ENCODE data around the gene KMT2A.
"Not testable (repeated sequence)": the region's sequence is repeated elsewhere in the genome, so short reads cannot be mapped to it uniquely, and the experiment has no call there.

Gene KMT2A

DNA sequence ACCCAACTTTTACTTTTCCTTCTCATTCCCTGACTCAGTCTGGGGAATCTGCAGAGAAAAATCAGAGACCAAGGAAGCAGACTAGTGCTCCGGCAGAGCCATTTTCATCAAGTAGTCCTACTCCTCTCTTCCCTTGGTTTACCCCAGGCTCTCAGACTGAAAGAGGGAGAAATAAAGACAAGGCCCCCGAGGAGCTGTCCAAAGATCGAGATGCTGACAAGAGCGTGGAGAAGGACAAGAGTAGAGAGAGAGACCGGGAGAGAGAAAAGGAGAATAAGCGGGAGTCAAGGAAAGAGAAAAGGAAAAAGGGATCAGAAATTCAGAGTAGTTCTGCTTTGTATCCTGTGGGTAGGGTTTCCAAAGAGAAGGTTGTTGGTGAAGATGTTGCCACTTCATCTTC, 37.2 kb downstream of the KMT2A start:
- in situ Hi-C loops (cut with MboI; ENCODE audit: low pct_unique_long_range_greater_than_20kb, low sequenced_read_pairs): no loop called here
- no peak for DNase-seq

DNA sequence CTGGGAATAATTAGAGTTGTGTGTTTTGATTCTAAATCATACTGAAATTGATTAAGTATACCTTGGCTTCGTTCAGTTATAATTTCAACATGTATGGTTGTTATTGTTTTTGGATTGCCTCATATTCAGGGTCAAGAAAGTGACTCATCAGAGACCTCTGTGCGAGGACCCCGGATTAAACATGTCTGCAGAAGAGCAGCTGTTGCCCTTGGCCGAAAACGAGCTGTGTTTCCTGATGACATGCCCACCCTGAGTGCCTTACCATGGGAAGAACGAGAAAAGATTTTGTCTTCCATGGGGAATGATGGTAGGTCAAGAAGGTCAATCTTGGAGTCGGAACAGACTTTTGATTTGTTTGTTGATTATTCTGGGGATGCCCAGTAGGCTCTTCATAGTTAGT, 40.4 kb downstream of the KMT2A start:
- no peak for DNase-seq
- in situ Hi-C loops (cut with MboI; ENCODE audit: low pct_unique_long_range_greater_than_20kb, low sequenced_read_pairs): no loop called here

DNA sequence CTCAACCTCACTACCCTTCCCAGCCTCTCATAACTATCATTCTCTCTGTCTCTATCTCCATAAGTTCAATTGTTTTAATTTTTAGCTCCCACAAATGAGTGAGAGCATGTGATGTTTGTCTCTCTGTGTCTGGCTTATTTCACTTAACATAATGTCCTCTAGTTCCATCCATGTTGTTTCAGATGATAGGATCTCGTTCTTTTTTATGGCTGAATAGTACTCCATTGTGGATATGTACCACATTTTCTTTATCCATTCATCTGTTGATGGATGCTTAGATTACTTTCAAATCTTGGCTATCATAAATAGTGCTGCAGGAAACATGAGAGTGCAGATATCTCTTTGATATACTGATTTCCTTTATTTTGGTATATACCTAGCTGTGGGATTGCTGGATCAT, 44.9 kb downstream of the KMT2A start:
- DNase-seq; in situ Hi-C loops (cut with MboI; ENCODE audit: low pct_unique_long_range_greater_than_20kb, low sequenced_read_pairs): not testable (repeated sequence)

DNA sequence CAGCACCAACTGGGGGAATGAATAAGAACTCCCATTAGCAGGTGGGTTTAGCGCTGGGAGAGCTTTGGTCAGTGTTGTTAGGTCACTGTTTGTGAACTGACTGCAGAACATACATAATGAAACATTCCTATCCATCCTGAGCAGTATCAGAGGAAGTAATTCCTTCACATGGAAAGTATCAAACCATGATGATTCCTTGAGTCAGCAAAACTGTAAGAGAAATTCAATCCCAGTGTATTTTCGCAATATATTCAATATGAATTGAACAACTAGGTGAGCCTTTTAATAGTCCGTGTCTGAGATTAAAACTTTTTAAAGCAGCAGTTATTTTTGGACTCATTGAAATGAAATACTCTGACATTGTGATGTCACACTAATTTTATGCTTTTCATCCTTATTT, 48.1 kb downstream of the KMT2A start:
- no peak for DNase-seq
- in situ Hi-C loops (cut with MboI; ENCODE audit: low pct_unique_long_range_greater_than_20kb, low sequenced_read_pairs): no loop called here

DNA sequence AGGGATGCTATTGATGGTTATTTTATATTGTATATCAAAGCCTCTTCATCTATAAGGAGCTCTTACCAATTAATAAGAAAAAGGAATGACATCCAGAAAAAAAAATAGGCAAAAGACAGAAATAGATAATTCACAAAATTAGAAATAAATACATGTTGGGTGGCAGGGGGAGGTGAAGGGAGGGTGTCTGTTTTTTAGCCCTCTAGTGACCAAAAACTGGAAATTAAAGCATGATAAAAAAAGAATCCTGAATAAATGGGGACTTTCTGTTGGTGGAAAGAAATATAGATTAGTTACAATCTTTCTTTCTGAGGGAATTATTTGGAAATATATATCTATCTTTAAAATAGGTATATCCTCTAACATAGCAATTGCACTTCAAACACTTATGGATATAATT, 49.0 kb downstream of the KMT2A start:
- in situ Hi-C loops (cut with MboI; ENCODE audit: low pct_unique_long_range_greater_than_20kb, low sequenced_read_pairs): no loop called here

DNA sequence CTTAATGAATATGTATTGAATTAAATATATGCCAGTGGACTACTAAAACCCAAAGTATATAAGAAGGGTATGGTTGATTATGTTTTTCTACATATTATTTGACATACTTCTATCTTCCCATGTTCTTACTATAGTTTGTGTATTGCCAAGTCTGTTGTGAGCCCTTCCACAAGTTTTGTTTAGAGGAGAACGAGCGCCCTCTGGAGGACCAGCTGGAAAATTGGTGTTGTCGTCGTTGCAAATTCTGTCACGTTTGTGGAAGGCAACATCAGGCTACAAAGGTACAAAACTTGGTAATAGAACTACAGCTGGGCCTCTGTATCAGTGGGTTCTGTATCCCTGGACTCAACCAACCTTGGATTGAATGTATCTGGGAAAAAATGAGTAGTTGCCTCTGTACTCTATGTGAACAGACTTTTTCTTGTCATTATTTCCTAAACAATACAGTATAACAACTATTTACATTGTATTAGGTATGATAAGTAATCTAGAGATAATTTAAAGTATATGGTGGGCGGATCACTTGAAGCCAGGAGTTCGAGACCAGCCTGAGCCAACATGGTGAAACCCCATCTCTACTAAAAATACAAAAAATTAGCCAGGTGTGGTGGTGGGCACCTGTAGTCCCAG, 52.3 kb downstream of the KMT2A start:
- peak; percentile 80 for DNase-seq
- in situ Hi-C loops (cut with MboI; ENCODE audit: low pct_unique_long_range_greater_than_20kb, low sequenced_read_pairs): no loop called here

More for the DNA sequence above, 49.0 kb downstream of the KMT2A start:
- DNase-seq: peak; percentile 11

DNA sequence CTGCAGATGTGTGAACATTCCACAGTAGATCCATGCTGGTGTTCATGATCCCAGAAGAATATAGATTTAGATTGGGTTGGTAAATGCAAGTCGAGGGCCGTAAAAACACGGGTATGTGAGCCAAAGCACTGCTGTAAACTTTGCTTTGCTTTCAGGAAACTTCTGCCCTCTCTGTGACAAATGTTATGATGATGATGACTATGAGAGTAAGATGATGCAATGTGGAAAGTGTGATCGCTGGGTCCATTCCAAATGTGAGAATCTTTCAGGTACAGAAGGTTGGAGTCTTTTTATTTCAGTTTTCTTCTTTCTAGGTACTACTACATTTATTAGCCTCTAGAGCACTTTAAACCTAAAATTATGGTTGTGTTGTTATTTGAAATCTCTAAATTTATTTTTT, 54.7 kb downstream of the KMT2A start:
- in situ Hi-C loops (cut with MboI; ENCODE audit: low pct_unique_long_range_greater_than_20kb, low sequenced_read_pairs): no loop called here
- no peak for DNase-seq

DNA sequence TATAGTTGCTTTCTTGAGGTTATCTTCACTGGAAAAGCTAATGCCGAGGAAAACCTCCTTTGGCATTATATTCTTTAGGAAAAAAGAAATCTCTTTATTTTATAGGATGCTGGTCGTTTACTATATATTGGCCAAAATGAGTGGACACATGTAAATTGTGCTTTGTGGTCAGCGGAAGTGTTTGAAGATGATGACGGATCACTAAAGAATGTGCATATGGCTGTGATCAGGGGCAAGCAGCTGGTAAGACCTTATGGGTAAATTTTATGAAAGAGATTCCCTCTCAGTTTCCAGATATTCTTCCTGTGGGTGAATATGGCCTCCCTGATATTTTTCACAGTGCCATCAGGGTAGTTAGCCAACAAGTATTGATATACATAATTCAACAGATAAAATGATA, 61.5 kb downstream of the KMT2A start:
- no peak for DNase-seq
- in situ Hi-C loops (cut with MboI; ENCODE audit: low pct_unique_long_range_greater_than_20kb, low sequenced_read_pairs): no loop called here

DNA sequence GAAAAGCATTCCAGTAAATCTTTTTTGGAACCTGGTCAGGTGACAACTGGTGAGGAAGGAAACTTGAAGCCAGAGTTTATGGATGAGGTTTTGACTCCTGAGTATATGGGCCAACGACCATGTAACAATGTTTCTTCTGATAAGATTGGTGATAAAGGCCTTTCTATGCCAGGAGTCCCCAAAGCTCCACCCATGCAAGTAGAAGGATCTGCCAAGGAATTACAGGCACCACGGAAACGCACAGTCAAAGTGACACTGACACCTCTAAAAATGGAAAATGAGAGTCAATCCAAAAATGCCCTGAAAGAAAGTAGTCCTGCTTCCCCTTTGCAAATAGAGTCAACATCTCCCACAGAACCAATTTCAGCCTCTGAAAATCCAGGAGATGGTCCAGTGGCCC, 66.9 kb downstream of the KMT2A start:
- in situ Hi-C loops (cut with MboI; ENCODE audit: low pct_unique_long_range_greater_than_20kb, low sequenced_read_pairs): no loop called here

DNA sequence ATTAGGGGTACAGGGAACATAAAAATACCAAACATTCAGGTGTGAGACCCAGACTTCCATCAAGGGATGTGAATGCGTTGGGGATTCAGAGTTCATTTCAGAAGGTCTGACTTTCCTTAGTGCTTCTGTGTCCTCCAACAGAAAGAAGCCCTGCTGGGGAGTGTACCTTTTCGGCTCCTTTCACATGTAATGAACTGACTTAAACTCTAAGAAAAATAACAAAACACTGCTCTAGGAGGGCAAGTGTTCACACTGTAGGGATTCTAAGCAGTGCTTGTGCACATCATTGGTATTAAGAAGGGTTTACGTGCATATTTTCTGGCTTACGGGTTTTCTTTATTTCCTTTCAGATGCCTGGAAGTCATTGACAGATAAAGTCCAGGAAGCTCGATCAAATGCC, 75.3 kb downstream of the KMT2A start:
- in situ Hi-C loops (cut with MboI; ENCODE audit: low pct_unique_long_range_greater_than_20kb, low sequenced_read_pairs): no loop called here
- DNase-seq: no peak

More for the DNA sequence above, 66.9 kb downstream of the KMT2A start:
- no peak for DNase-seq

DNA sequence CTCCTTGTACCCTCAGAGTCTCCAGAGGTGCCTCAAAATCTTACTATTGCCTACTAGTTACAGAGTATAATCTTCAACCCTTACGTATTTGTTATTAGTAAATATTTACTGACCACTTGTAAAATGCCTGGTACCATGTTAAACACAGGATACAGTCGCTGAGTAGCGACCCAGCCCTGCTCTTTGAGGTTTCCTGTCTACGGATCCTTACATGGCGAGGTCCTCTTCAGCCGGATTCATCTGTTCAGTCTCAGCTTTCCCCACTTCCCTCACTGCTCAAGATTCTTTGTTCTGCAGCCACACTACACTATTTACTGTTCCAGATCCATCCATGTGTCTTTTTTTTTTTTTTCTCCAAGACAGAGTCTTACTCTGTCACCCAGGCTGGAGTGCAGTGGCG, 77.8 kb downstream of the KMT2A start:
- in situ Hi-C loops (cut with MboI; ENCODE audit: low pct_unique_long_range_greater_than_20kb, low sequenced_read_pairs): no loop called here
- no peak for DNase-seq

DNA sequence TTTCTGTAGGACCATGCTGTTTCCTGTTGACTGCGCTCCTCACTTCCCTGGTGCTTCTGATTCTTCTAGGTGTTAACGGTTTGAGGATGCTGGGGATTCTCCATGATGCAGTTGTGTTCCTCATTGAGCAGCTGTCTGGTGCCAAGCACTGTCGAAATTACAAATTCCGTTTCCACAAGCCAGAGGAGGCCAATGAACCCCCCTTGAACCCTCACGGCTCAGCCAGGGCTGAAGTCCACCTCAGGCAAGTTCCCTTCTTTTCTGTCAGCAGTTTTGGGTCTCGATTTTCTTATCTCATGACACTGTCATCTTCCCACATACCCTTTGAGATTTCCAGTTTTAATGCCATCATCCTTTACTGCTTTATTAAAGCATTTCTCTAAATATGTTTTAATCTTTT, 83.3 kb downstream of the KMT2A start:
- no peak for DNase-seq
- in situ Hi-C loops (cut with MboI; ENCODE audit: low pct_unique_long_range_greater_than_20kb, low sequenced_read_pairs): no loop called here

DNA sequence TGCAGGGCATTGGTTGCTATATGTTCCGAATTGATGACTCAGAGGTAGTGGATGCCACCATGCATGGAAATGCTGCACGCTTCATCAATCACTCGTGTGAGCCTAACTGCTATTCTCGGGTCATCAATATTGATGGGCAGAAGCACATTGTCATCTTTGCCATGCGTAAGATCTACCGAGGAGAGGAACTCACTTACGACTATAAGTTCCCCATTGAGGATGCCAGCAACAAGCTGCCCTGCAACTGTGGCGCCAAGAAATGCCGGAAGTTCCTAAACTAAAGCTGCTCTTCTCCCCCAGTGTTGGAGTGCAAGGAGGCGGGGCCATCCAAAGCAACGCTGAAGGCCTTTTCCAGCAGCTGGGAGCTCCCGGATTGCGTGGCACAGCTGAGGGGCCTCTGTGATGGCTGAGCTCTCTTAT, 85.6 kb downstream of the KMT2A start:
- no peak for DNase-seq
- in situ Hi-C loops (cut with MboI; ENCODE audit: low pct_unique_long_range_greater_than_20kb, low sequenced_read_pairs): no loop called here

DNA sequence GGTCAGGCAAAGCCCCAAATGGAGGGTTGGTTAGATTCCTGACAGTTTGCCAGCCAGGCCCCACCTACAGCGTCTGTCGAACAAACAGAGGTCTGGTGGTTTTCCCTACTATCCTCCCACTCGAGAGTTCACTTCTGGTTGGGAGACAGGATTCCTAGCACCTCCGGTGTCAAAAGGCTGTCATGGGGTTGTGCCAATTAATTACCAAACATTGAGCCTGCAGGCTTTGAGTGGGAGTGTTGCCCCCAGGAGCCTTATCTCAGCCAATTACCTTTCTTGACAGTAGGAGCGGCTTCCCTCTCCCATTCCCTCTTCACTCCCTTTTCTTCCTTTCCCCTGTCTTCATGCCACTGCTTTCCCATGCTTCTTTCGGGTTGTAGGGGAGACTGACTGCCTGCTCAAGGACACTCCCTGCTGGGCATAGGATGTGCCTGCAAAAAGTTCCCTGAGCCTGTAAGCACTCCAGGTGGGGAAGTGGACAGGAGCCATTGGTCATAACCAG, 86.3 kb downstream of the KMT2A start:
- in situ Hi-C loops (cut with MboI; ENCODE audit: low pct_unique_long_range_greater_than_20kb, low sequenced_read_pairs): no loop called here
- DNase-seq: peak; percentile 30

DNA sequence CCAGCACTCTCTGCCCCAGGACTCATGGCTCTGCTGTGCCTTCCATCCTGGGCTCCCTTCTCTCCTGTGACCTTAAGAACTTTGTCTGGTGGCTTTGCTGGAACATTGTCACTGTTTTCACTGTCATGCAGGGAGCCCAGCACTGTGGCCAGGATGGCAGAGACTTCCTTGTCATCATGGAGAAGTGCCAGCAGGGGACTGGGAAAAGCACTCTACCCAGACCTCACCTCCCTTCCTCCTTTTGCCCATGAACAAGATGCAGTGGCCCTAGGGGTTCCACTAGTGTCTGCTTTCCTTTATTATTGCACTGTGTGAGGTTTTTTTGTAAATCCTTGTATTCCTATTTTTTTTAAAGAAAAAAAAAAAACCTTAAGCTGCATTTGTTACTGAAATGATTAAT, 88.1 kb downstream of the KMT2A start:
- DNase-seq: no peak
- in situ Hi-C loops (cut with MboI; ENCODE audit: low pct_unique_long_range_greater_than_20kb, low sequenced_read_pairs): no loop called here

DNA sequence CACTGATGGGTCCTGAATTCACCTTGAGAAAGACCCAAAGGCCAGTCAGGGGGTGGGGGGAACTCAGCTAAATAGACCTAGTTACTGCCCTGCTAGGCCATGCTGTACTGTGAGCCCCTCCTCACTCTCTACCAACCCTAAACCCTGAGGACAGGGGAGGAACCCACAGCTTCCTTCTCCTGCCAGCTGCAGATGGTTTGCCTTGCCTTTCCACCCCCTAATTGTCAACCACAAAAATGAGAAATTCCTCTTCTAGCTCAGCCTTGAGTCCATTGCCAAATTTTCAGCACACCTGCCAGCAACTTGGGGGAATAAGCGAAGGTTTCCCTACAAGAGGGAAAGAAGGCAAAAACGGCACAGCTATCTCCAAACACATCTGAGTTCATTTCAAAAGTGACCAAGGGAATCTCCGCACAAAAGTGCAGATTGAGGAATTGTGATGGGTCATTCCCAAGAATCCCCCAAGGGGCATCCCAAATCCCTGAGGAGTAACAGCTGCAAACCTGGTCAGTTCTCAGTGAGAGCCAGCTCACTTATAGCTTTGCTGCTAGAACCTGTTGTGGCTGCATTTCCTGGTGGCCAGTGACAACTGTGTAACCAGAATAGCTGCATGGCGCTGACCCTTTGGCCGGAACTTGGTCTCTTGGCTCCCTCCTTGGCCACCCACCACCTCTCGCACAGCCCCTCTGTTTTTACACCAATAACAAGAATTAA, 88.6 kb downstream of the KMT2A start:
- in situ Hi-C loops (cut with MboI; ENCODE audit: low pct_unique_long_range_greater_than_20kb, low sequenced_read_pairs): no loop called here

DNA sequence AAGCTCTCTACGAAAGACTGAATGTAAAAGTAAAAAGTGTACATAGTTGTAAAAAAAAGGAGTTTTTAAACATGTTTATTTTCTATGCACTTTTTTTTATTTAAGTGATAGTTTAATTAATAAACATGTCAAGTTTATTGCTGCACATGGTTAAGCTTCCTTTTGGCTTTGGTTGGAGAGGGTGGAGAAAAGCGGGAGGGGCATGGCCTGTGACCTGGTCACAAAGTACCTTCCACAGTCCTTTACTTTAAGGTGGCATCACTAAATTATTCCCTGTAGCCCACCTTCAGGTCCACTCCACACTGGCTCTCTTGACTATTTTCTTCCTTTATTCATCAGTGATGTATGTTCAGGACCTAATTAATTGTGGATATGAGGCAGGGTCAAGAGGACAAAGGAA, 90.4 kb downstream of the KMT2A start:
- in situ Hi-C loops (cut with MboI; ENCODE audit: low pct_unique_long_range_greater_than_20kb, low sequenced_read_pairs): no loop called here

More for the DNA sequence above, 88.6 kb downstream of the KMT2A start:
- peak; percentile 79 for DNase-seq

DNA sequence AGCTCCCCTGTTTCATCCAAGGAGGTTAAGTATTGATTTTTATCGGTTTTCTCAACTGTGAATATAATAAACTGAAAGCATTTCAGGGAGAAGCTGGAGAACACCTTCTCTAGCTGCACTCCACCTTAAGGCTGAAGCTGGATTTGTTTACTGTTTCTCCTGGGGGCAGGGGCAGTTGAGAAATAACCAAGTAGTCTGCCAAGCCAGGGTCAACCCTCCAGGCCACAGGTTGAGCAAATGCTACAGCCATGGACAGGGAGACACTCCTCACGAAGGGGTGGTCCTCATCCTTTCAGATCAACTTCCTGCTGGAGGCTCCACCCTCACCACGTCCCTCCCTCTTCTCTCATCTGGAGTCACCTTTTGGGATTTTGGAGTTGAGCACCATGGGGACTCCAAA, 90.8 kb downstream of the KMT2A start, which contains the start of gene TTC36:
TSS of gene TTC36 (plus strand) at position 366 of the 400 bp plus-strand sequence. CDS start at position 387, 21 bp downstream.
- in situ Hi-C loops (cut with MboI; ENCODE audit: low pct_unique_long_range_greater_than_20kb, low sequenced_read_pairs): no loop called here
- no peak for DNase-seq

More for the DNA sequence above, 90.4 kb downstream of the KMT2A start:
- no peak for DNase-seq

DNA sequence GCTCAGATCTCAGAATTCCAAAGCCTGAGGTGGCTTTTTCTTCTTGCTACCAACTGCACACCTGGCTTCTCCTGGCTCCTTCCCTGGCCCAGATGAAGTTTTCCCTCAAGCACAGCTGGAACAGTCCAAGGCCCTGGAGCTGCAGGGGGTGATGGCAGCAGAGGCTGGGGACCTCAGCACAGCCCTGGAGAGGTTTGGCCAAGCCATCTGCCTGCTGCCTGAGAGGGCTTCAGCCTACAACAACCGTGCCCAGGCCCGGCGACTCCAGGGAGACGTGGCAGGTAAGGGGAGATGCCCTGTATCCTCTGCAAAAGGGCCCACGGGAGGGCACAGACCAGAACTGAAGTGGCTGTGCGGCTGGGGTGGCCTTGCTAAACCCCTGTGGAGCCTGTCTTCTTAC, 92.2 kb downstream of the KMT2A start:
- in situ Hi-C loops (cut with MboI; ENCODE audit: low pct_unique_long_range_greater_than_20kb, low sequenced_read_pairs): no loop called here
- no peak for DNase-seq

DNA sequence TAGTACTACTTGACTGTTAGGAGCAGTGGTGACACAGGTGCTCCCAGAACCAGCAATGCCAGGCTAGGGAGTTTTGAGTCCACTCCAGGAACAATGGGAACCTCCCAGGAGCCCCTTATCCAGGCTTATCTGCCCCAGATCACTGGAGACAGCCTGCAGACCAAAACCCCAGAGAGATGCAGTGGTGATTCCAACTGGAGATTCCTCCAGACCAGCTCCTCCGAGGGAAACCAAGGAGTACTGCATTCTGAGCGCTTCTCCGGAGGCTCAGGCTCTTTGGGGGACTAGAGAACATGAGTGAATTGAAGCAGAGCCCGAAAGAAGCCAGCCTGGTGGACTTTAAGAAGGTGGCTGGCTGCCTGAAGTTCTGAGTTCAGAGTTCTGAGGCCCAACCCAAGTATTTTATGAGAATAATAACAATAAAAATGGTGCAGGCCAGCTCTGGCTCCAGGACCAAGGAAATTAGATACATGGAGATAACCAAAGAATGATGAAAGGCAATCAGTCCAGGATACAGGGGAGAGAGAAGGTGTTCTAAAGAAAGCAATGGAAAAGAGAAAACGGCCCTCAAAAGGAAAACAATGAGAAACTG, 93.4 kb downstream of the KMT2A start:
- DNase-seq: no peak
- in situ Hi-C loops (cut with MboI; ENCODE audit: low pct_unique_long_range_greater_than_20kb, low sequenced_read_pairs): no loop called here
